Measurements from ENCODE around the gene SRI. TPM values are rescaled to one million over a fixed set of nuclear protein-coding genes. Genes with fewer than 3 reads are reported as not detected.
"Not testable (repeated sequence)": the region's sequence is repeated elsewhere in the genome, so short reads cannot be mapped to it uniquely, and the experiment has no call there.

SRI gene
- total RNA-seq, 1 donor from 2014 or later: 136 TPM

DNA sequence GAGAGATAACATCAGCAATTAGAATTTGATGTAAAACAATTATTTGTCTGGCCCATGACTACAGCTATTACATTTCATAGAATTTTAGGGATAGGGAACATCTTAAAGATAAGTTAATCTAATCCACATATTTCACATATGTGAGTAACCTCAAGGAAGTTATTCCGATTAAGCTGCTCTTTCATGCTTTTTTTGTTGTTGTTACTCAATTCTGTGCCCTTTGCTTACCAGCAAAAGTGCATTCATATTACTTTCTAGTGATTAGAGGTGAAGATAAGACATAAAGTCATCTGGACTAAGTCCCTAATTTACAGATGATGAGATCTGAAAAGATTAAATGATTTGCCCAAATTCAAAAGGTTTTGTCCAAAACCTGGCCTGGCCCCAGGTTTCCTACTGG is 40.9 kb upstream of the SRI start:
- no peak overlapping the region for H3K9ac ChIP-seq
- no peaks in the 10 kb centered on the region for H3K36me3 ChIP-seq
- H3F3A ChIP-seq (ENCODE audit: low read depth): no peaks in the 10 kb centered on the region
- no peaks in the 10 kb centered on the region for H3K27me3 ChIP-seq
- TF ChIP-seq EZH2phosphoT487 (IDR thresholded peaks at IDR 0.05) (no peak), EZH2 (IDR thresholded peaks at IDR 0.05) (no peak), CTCF (IDR thresholded peaks at IDR 0.05) (no peak)
- no peak for DNase-seq (ENCODE audit: low spot score)
- Mint-ChIP-seq H3K4me3 (no peak overlapping the region), H3K36me3 (no peaks in the 10 kb centered on the region), H3K27me3 (ENCODE audit: insufficient read depth, low read depth) (no peaks in the 10 kb centered on the region), H3K9me3 (peaks cover 2% of the 10 kb centered on the region), H3K4me1 (no peaks in the 10 kb centered on the region), H3K27ac (no peak overlapping the region)
- no peaks in the 10 kb centered on the region for H3K4me1 ChIP-seq
- no peak overlapping the region for H3K4me2 ChIP-seq
- no peak overlapping the region for H3K27ac ChIP-seq
- H3K9me3 ChIP-seq (ENCODE audit: low read depth): no peaks in the 10 kb centered on the region
- H2AFZ ChIP-seq (replicated peaks): no peak overlapping the region
- no peaks in the 10 kb centered on the region for H3K79me2 ChIP-seq (ENCODE audit: low read depth)
- no peaks in the 10 kb centered on the region for H4K20me1 ChIP-seq (ENCODE audit: low read depth)
- H3K4me3 ChIP-seq: no peak overlapping the region

- no peak for DNase-seq (ENCODE audit: low spot score)
- Histone ChIP-seq H3K4me2 (no peak overlapping the region), H3K4me3 (no peak overlapping the region), H3K4me1 (no peaks in the 10 kb centered on the region), H3K36me3 (no peaks in the 10 kb centered on the region), H3K27ac (no peak overlapping the region), H3K27me3 (no peaks in the 10 kb centered on the region), H2AFZ (replicated peaks) (no peak overlapping the region), H4K20me1 (ENCODE audit: low read depth) (no peaks in the 10 kb centered on the region), H3F3A (ENCODE audit: low read depth) (no peaks in the 10 kb centered on the region), H3K9ac (no peak overlapping the region), H3K9me3 (ENCODE audit: low read depth) (no peaks in the 10 kb centered on the region), H3K79me2 (ENCODE audit: low read depth) (no peaks in the 10 kb centered on the region)
- TF ChIP-seq EZH2phosphoT487 (IDR thresholded peaks at IDR 0.05) (no peak), CTCF (IDR thresholded peaks at IDR 0.05) (no peak), EZH2 (IDR thresholded peaks at IDR 0.05) (no peak)
- no peak overlapping the region for H3K27ac Mint-ChIP-seq
- H3K4me3 Mint-ChIP-seq: no peak overlapping the region
- no peaks in the 10 kb centered on the region for H3K4me1 Mint-ChIP-seq
- H3K36me3 Mint-ChIP-seq: no peaks in the 10 kb centered on the region
- H3K9me3 Mint-ChIP-seq: no peaks in the 10 kb centered on the region
- H3K27me3 Mint-ChIP-seq (ENCODE audit: insufficient read depth, low read depth): no peaks in the 10 kb centered on the region
Observed at GRCh38 chr7:88259656-88260380, 40.0 kb upstream of the SRI start.

GRCh38 chr7:88258296-88258695 is 38.5 kb upstream of the SRI start:
- H3K9me3 Mint-ChIP-seq; DNase-seq (ENCODE audit: low spot score); H3K9ac ChIP-seq; H3K36me3 Mint-ChIP-seq; H3K9me3 ChIP-seq (ENCODE audit: low read depth); H3K4me3 Mint-ChIP-seq; H3K27ac ChIP-seq; H3K79me2 ChIP-seq (ENCODE audit: low read depth); H3K36me3 ChIP-seq; H3F3A ChIP-seq (ENCODE audit: low read depth); H3K27ac Mint-ChIP-seq; H3K4me1 ChIP-seq; H3K4me3 ChIP-seq; H4K20me1 ChIP-seq (ENCODE audit: low read depth); H3K27me3 ChIP-seq; H3K4me1 Mint-ChIP-seq; H3K4me2 ChIP-seq; H2AFZ ChIP-seq (replicated peaks); H3K27me3 Mint-ChIP-seq (ENCODE audit: insufficient read depth, low read depth): not testable (repeated sequence)

GRCh38 chr7:88256906-88257305 is 37.1 kb upstream of the SRI start:
- Mint-ChIP-seq H3K4me3 (no peak overlapping the region), H3K27me3 (ENCODE audit: insufficient read depth, low read depth) (peaks cover 3% of the 10 kb centered on the region), H3K9me3 (peaks cover 10% of the 10 kb centered on the region), H3K36me3 (no peaks in the 10 kb centered on the region), H3K27ac (no peak overlapping the region), H3K4me1 (no peaks in the 10 kb centered on the region)
- Histone ChIP-seq H3K9ac (no peak overlapping the region), H3K4me1 (no peaks in the 10 kb centered on the region), H3K36me3 (peaks cover 4% of the 10 kb centered on the region), H3K79me2 (ENCODE audit: low read depth) (no peaks in the 10 kb centered on the region), H3F3A (ENCODE audit: low read depth) (no peaks in the 10 kb centered on the region), H3K27me3 (no peaks in the 10 kb centered on the region), H3K9me3 (ENCODE audit: low read depth) (no peaks in the 10 kb centered on the region), H2AFZ (replicated peaks) (no peak overlapping the region), H3K4me2 (no peak overlapping the region), H4K20me1 (ENCODE audit: low read depth) (no peaks in the 10 kb centered on the region), H3K27ac (no peak overlapping the region), H3K4me3 (no peak overlapping the region)
- TF ChIP-seq EZH2 (IDR thresholded peaks at IDR 0.05) (no peak), EZH2phosphoT487 (IDR thresholded peaks at IDR 0.05) (no peak), CTCF (IDR thresholded peaks at IDR 0.05) (no peak)
- DNase-seq (ENCODE audit: low spot score): no peak
